Left lobe of liver (tissue), 2 donors: Measurements from ENCODE around the gene PELI1. TPM values are rescaled to one million over a fixed set of nuclear protein-coding genes. Genes with fewer than 3 reads are reported as not detected.
"Not testable (repeated sequence)": the region's sequence is repeated elsewhere in the genome, so short reads cannot be mapped to it uniquely, and the experiment has no call there.

ENCODE experiments used
- ATAC-seq: fragments of 200-7000 bp; cut with Tn5 transposase; one replicate; pipeline ENCODE4 v1.9.1; 2020; ENCODE audit warnings: mild to moderate bottlenecking, moderate library complexity
- DNase-seq: peaks from one replicate; pipeline ENCODE4 v3.0.0-alpha.2; 2020; ENCODE audit warnings: low spot score
- total RNA-seq: library from RNA; stranded (reverse); gene quantifications from one replicate; pipeline ENCODE4 v1.2.1, GENCODE V29; 2021
- donor health status: DM: no; HTN: no; CAD: no; lungs with moderate emphysema.
- donor health status: DM: no; HTN: yes; CAD: no.

Gene PELI1
- total RNA-seq, 1 donor from 2014 or later: 6.3 TPM

DNA sequence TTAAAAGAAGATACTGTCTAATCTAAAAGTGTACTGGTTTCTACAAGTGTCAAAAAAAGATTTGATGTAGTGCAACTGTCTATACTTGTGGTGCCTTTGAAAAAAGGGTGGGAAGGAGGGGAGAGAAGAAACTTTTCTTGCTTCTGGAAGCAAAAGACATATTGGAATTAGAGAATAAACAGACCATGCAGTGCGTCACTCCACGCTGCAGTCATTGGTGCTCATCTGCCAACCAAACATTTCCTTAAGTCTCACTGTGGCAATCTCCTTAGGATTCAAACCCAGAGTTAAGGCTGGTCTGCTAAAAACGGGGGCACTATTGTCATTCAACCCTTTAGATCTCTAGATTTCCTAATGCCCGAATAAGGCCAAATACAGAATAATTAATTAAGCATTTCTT, 50.9 kb downstream of the PELI1 start:
- DNase-seq (no peak), ATAC-seq (no peak)

DNA sequence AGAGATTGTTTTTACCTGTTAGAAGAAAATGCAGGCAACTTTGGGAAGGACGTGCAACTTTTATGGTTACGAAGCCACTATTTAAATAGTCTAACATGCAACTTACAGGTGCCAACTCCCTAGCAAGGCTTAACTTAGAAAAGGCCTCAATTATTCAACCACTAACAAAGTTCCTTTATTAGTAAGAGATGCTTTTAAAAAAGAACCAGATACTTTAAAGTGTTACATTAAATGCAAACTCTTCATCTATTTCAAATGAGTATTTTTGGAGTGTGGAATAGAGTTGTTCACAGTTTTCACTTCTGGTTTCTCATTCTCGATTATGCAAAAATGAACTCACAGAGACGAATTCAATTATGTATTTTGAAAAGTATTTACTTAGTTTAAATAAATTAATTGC, 51.7 kb downstream of the PELI1 start:
- no peak for DNase-seq
- ATAC-seq: no peak

DNA sequence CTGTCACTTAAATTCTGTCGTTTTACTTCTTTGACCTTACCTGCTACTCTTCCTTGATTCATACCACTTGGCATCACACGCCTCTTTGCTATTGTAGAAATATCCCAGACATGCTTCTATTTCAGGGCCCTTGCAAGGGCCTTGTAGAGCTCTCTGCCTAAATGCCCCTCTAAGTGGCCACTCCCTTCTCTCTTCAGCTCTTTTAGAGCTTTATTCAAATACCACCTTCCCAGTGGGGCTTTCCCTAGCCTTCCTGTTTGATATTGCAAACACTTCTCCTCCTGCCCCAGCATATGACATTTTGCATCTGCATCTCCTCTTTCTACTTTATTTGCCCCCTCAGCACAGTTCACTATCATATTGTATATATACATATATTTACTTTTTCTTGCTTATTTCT, 54.0 kb downstream of the PELI1 start:
- DNase-seq (no peak), ATAC-seq (no peak)

DNA sequence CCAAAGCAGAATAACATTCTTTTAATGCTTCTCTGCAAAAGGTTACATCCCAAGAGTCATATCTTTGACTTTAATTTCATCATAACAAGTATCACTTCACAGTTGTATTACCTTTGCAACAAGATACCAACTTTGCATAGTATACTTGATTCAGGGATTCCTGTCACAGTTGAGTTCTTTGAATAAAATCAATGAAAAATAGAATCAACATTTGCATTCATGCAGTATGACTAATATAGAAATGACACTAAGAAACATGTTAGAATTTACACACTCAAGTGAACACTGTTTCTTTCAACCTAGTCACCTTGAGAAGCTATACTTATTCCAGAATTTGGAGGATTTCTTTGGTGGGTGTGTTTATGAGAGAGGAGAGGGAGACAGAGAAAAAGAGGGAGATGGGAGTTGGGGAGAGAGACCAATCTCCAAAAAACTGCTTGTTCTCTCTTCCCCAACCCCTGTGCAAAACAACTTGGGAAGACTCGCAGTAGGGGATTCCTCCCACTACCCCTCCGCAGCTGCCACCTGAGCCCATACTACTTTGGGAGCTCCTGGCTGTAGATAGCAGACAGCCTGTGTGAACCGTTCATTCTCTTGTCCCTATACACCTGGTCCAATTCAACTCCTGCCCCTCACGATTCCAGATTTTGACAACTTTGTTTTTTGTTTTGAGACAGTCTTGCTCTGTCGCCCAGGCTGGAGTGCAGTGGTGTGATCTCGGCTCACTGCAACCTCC, 57.7 kb downstream of the PELI1 start:
- ATAC-seq (no peak), DNase-seq (no peak)

DNA sequence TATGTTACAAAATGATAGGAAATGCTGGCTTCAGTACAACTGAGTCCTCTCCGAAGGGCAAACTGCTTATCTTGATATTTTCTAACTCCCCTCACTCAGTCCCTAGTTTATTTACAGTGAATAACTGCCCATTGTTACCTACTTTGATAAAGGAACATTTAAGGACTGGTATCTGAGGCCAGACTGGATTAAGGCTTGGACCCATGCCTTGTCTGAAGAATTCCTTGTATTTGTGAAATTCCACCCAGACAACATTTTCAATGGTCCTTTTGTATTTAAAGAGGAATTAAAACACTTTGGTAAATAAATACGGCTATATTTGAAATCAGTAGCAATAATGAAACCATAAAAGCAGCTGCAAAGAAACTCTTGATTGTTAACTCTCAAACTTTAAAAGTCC, 58.3 kb downstream of the PELI1 start:
- ATAC-seq (no peak), DNase-seq (no peak)

DNA sequence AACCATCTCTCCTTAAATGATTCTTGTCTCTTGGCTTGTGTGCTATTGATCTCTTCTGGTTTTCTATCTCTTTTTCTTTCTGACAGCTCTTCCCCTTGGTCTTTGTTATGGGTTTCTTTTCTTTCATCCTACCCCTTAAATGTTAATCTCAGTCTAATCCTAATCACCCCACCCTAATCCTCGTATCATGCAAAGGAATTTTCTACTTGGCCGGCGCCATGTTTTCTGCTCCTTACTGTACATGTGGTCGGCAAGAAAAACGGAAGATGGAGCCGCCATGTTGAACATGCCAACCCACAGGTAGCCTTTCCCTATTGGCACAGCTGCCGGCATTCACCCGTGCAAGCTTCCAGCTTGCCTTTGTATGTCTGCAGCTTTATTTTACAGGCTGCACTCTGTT, 63.2 kb downstream of the PELI1 start:
- no peak for ATAC-seq
- no peak for DNase-seq

DNA sequence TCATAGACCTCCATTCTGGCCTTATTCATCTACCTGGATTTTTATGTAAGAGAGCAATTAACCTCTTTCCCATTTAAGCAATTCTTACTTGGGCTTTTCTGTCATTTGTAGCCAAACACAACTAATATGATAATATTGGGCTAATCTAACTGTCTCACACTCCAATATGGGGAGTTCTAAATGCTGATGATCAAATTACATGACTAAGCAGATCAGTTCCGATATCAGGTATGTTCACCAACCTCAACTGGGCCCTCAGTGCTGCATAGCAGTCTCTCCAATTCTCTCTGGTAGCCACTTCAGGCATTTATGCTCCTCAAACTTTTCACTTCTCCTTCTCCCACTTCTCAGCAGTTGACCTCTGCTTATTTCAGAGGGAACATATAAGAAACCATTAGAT, 64.0 kb downstream of the PELI1 start:
- DNase-seq (no peak), ATAC-seq (no peak)

DNA sequence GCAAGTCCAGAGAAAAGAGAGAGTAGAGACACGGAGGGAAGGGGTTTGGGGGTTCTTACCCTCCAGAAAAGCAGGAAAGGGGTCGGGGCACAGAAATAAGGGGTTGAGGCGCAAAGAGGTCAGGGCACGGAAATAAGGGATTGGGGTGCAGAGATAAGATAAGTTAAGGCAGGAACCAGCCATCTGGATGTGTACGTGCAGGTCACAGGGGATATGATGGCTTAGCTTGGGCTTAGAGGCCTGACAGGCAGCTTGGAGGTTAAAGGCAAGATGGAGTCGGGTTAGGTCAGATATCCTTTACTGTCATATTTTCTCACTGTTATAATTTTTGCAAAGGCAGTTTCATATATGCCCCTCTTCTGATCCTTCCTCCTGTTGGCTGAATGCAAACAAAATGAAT, 64.5 kb downstream of the PELI1 start:
- not testable (repeated sequence) for ATAC-seq

DNA sequence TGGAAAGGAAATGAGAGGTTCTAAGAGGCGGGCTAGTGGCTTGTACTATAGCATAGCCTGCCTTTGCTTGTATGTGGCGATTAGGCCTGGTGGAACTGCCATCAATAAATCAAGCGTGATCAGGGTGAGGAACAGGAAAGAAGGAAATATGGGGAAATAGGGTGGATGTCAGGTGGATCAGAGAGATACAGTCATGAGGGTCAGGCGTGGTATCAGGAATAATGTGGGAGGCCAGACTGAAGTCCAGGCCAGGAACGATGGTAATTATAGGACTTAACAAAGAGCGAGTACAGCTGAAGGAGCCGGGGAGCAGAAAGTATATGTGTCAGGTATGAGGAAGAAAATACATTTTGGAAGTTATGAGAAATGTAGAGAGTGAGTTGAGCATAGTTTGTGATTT, 67.4 kb downstream of the PELI1 start:
- ATAC-seq, DNase-seq: not testable (repeated sequence)

More for the DNA sequence above, 64.5 kb downstream of the PELI1 start:
- not testable (repeated sequence) for DNase-seq

DNA sequence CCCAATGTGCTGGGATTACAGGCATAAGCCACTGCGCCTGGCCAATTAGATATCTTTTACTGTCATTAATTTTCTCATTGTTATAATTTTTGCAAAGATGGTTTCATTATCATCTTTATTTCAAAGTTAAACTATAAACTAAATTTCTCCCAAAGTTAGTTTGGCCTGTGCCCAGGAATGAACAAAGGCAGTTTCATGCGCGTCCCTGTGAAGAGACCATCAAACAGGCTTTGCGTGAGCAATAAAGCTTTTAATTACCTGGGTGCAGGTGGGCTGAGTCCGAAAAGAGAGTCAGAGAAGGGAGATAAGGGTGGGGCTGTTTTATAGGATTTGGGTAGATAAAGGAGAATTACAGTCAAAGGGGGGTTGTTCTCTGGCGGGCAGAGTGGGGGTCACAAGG, 69.6 kb downstream of the PELI1 start:
- not testable (repeated sequence) for DNase-seq, ATAC-seq

DNA sequence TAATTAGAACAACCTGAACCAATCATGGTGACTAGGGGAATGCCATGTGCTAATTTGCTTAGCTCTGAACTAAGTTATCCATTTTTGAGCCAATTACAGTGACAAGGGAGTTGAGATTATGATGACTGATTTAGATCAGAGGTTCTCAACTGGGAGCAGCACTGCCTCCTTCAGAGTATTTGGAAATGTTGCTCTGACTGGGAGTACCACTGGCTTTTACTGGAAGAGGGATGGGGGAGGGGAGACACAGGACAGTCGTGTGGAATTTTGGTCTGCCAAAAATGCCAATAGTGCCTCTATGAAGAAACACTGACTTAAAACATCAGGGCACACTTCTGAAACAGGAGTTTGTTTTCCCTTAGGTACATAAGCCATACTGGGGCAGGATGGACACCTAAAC, 76.9 kb downstream of the PELI1 start:
- DNase-seq (no peak), ATAC-seq (no peak)

DNA sequence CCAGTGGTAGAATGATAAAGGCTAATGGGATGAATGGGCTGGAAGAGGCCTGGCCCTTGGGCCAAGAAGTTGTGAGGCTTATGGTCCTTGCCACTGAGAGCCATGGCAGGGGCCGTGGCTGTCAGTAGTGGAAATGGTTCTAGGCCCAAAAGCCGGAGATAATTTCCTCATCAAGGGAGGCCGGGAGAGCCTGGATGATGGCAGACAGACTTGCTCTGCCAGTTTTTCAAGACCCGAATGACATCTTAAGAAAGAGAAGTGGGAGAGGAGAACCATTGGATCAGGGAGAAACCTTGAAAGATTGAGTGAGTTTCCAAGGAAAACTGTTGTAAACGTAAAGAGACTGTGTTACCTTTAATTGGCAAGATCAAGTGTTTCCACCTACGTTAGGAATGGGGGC, 78.7 kb downstream of the PELI1 start:
- ATAC-seq (no peak), DNase-seq (no peak)

DNA sequence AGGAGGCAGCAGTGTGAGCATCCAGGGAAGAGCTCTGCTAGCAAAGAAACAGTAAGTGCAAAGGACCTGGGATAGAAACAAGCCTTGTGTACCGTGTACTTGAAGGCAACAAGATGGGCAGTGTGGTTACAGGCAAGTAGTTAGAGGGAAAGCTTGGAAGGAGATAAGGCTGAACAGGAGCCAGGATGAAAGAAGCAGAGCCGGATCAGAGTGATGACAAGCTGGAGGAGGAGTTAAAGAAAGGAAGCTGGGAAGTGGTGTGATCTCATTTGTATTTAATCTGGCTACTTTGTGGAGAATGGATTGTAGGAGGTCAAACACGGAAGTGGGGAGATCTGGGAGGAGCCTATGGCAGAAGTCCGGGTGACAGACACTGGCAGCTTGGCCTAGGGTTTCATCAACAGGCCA, 80.3 kb downstream of the PELI1 start:
- DNase-seq: no peak
- peak; percentile 37 for ATAC-seq

DNA sequence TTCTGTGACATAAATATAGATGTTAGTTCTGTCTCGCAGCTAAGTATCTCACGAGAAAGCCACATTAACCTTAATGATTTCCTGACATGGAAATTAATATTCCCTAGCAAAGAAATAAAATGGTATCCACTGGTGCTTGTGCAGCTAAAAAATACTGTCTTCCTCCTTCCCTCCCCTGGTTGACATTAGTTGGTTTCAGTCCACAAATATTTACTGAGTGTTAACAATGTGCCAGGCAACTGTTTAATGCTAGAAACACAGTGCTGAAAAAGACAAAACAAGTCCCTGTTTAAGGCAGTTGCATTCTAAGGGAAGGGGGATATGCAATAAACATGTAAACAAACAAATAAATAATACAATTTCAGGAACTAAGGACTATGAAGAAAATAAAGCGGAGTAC, 80.8 kb downstream of the PELI1 start:
- no peak for DNase-seq
- no peak for ATAC-seq

DNA sequence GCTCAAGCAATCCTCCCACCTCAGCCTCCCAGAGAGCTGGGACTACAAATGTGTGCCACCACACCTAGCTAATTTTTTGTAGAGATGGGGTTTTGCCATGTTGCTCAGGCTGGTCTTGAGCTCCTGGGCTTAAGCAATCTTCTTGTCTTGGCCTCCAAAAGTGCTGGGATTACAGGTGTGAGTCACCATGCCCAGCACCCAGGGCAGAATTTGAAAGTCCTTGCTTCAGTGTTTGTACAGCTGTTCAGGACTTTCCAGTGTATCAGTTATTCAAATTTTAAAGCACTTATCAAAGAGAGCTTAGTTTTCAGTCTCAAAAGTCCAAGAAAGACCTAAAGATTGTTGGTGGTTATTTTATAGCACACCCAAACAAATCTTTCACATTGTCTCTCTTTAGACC, 81.4 kb downstream of the PELI1 start:
- no peak for DNase-seq
- ATAC-seq: no peak

DNA sequence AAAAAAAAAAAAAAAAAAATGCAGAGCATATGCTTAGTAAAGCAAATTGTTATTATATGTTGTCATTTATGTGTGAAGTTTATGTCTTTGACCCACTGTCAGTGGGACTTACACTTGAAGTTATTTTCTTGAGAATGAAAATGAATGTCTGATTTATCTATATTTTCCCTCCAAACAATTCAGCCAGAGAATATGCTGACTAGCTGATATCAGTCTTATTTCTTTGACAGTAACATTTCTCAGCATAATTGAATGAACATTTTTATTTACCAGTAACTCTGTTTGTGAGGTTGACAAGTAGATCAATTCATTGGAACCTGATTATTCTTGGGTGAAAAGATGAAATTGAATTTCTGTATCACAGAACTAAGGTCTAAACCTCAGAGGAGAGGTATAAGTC, 85.0 kb downstream of the PELI1 start:
- DNase-seq: no peak
- ATAC-seq: no peak

DNA sequence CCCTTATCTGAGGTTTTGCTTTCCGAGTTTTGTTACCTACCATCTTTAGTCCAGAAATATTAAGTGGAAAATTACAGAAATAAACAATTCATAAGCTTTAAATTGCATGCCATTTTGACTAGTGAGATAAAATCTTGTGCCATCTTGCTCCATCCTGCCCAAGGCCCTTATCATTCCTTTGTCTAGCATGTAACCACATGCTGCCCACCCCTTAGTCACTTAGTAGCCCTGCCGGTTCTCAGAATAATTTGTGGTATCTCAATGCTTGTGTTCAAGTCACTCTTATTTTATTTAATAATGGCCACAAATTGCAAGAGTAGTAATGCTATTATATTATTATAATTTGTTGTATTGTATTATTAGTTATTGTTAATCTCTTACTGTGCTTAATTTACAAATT, 88.2 kb downstream of the PELI1 start:
- ATAC-seq (no peak), DNase-seq (no peak)

DNA sequence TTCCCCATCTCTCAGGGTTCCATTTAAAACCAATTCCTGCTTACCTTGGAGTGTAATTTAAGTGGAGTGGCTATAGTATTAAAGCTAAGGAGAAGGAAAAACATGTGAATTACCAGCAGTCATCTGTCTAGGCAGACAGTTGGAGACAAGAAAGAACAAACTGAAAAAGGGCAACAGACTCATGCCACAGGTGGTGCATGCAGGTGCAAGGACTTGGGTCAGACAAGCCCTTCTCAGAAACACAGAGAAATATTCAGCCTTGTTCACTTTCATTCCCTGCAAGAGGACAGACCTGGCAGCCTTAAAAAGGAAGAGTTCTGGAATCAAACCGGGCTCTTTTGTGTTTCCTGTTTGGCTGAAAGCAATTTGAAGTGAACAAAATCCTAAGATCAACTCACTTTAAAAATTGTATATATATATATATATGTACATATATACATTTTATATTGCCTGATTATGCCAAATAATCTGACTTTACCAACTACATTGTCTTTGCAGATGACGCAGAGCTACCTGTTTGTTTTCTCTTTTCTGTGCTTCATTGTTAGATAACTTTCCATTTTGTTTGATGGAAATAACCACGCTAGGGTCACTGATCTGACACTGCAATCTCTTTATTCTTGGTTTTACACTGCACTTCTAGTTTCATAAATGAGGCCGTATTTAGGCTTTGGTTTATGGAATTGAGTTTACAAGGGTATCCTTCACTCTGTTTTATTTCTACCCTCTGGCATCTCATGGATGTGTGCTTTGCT, 89.9 kb downstream of the PELI1 start:
- ATAC-seq (no peak), DNase-seq (no peak)

DNA sequence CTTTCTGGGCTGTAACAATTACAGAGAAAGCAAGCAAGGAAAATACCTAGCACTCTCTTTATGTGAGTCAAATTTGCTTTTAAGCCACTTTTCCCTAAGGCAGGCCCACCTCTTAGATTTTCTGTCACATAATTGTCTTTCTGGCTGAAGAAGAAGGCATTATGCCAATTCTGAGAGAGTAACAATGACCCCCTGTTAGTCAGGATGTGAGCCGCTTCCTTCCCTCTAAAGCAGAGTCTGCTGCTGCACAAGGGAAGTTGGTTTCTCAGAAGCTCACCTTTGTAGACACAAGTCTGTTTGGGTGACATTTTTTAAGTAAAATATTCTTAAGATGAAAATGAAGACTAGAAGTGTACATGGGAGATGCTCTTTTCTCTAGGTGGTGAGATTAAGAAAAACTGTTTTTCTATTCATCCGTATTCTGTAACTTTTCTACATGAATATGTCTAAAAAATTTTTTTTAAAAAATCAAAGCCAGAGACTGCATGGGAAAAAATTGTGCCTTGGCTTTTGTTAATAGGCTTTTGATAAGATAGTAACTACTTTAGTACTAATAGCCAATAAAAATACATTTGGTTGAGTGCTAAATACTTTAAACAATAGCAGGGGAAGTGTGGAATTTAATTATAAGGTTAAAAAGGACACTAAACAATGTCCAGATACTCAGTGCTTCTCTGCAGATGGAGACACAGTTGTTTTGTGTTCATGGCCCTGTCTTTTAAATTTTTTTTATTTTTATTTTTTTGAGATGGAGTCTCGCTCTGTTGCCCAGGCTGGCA, 91.6 kb downstream of the PELI1 start:
- DNase-seq: no peak
- peak; percentile 21 for ATAC-seq

DNA sequence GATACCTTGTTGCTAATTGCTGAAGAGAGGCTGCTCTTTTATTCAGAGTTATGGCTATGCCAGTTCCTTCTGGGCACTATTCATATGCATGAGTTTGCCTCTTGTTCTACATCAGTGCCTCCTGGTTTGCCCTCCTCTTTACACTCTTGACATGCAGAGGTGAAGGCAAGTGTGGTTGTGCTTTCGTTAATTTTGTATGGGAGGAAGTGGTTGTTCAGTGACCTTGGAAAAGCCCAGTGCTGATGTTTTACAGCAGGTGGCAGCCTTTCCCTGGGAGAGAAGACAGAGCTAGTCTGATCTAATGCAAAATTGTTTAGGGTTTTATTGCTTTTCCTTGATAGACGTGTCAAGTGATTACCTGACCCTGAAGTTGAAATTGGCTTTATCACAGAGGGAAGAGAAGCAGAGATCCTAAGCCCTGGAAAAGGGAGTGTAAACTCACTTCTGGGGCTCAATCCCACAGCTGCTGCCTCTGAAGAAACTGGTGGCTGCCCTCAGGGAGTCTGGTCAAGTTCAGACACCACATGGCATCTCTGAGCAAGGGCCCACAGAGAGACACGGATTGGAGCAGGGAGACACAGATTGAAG, 94.5 kb downstream of the PELI1 start:
- ATAC-seq: peak; percentile 99
- peak; percentile 59 for DNase-seq

DNA sequence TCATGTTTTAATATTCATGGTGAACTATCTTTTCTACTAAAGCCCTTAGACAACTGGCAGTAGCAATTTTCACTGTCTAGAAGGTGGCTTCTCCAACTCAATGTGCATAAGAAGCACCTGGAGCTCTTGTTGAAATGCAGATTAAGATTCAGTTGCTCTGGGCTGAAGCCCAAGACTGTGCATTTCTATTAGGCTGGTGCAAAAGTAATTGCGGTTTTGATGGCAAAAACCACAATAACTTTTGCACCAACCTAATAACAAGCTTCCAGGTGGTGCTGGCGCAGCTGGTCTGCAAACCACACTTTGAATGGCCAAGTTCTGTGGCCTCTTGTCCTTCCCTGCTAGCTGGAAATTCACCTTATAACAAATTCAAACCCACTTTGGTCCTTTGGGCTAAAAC, 98.3 kb downstream of the PELI1 start:
- DNase-seq (no peak), ATAC-seq (no peak)
